Mucosa of rectum (tissue), 2 donors: Measurements from ENCODE around the gene TNRC6C.
"Not testable (repeated sequence)": the region's sequence is repeated elsewhere in the genome, so short reads cannot be mapped to it uniquely, and the experiment has no call there.

ENCODE experiments used
- H3K27ac ChIP-seq, 2 donors: one replicate each; pipeline ENCODE4 v1.7.0; 2013; ENCODE audit warnings: inconsistent platforms in 2 of 2, low read depth in 2 of 2, low read length in 2 of 2
- H3K27me3 ChIP-seq, 2 donors: one replicate each; pipeline ENCODE4 v1.7.0; 2013; ENCODE audit warnings: low read length in 2 of 2; ENCODE audit not compliant: control insufficient read depth in 2 of 2, insufficient read depth in 2 of 2
- H3K36me3 ChIP-seq, 2 donors: one replicate each; pipeline ENCODE4 v1.7.0; 2013; ENCODE audit warnings: low read length in 2 of 2; ENCODE audit not compliant: control insufficient read depth in 2 of 2, insufficient read depth in 2 of 2
- H3K4me1 ChIP-seq, 2 donors: one replicate each; pipeline ENCODE4 v1.7.0; 2013; ENCODE audit warnings: low read length in 2 of 2, mild to moderate bottlenecking in 1 of 2; ENCODE audit not compliant: control insufficient read depth in 2 of 2, insufficient read depth in 2 of 2
- H3K4me3 ChIP-seq, 2 donors: one replicate each; pipeline ENCODE4 v1.7.0; 2013; ENCODE audit warnings: low read length in 2 of 2
- H3K9ac ChIP-seq, 2 donors: one replicate each; pipeline ENCODE4 v1.7.0; 2013; ENCODE audit warnings: low read length in 2 of 2, low read depth in 1 of 2, mild to moderate bottlenecking in 1 of 2
- H3K9me3 ChIP-seq, 2 donors: one replicate each; pipeline ENCODE4 v1.7.0; 2013; ENCODE audit warnings: low read length in 2 of 2; ENCODE audit not compliant: control insufficient read depth in 2 of 2
- donor health status: healthy.
- donor health status: Normal muscosa, but diverticular disease.

TNRC6C gene

DNA sequence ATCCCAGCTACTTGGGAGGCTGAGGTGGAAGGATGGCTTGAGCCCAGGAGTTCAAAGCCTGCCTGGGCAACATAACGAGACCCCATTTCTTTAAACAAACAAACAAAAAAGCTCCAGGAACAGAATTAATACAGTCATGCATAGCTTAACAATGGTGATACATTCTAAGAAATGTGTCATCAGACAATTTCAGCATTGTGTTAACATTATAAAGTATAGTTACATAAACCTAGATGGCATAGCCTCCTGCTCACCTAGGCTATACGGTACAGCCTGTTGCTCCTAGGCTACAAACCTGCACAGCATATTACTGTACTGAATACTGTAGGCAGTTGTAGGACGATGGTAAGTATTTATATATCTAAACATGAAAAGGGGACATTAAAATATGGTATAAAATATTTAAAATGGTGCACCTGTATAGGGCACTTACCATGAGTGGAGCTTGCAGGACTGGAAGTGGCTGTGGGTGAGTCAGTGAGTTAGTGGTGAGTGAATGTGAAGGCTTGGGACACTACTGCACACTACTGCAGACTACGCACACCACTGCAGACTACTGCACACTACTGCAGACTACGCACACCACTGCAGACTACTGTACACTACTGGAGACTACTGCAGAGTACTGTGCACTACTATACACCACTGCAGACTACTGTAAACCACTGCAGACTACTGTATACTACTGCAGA lies 95.4 kb downstream of the TNRC6C start:
- H3K9ac ChIP-seq, result no peak overlapping the region
- peaks cover 0 to 11% of the 10 kb centered on the region in 2 donors for H3K4me1 ChIP-seq
- H3K9me3 ChIP-seq, result no peaks in the 10 kb centered on the region
- H3K27me3 ChIP-seq, result no peaks in the 10 kb centered on the region
- H3K4me3 ChIP-seq, result no peak overlapping the region
- H3K36me3 ChIP-seq, result peaks cover 16 to 24% of the 10 kb centered on the region in 2 donors
- H3K27ac ChIP-seq, result no peak overlapping the region

DNA sequence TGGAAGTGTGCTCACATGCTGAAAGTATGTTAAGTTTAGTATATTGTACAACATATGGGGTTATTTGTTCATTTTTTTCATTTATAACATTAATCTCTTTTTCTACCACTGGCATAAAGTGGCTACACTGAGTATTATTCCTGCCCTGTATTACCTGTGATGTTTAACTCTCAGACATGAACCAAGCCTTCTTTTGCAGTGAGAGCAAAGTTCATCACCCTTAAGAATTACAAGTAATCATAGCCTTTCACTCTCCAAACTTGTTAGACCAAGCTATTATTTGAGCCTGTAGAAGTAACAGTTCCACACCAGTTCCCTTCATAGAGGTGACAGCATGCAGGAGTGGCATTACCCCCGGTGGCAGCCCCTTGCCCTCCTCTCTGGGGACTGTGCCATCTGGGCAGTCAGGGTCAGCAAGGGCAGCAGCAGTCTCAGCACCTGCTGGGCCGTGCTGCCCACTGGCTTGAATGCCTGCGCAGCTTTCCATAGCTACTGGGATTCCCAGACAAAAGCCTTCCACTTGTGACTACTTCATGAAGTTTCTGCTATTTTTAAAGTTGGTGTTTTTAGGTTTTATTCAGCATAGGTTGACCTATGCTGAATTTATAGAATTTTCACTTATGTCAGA lies 98.7 kb downstream of the TNRC6C start:
- peaks cover 0 to 8% of the 10 kb centered on the region in 2 donors for H3K36me3 ChIP-seq
- H3K4me1 ChIP-seq, result peaks cover 0 to 11% of the 10 kb centered on the region in 2 donors
- H3K9ac ChIP-seq, result no peak overlapping the region
- no peaks in the 10 kb centered on the region for H3K27me3 ChIP-seq
- H3K9me3 ChIP-seq, result no peaks in the 10 kb centered on the region
- H3K27ac ChIP-seq, result no peak overlapping the region
- H3K4me3 ChIP-seq, result no peak overlapping the region

DNA sequence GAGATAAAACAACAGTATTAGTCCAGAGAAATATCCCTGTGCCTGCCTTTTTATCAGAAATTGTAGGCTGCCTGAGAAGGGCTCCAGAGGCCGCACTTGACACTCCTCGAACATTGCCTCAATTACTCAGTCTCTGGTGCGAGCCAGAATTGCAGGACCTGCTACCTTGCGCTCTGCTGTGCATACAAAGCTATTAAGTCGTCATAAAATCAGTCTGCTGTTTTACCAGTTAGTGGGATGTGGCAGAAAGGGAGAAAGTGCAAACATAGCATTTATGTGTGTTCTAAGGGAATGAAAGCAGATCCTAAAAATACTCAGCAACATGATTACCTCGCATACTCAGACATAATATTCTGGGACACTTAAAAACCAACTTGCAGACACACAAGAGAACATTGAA lies 99.5 kb downstream of the TNRC6C start:
- H3K4me1 ChIP-seq, result peaks cover 0 to 11% of the 10 kb centered on the region in 2 donors
- no peak overlapping the region for H3K27ac ChIP-seq
- peaks cover 0 to 8% of the 10 kb centered on the region in 2 donors for H3K36me3 ChIP-seq
- no peaks in the 10 kb centered on the region for H3K27me3 ChIP-seq
- no peaks in the 10 kb centered on the region for H3K9me3 ChIP-seq
- no peak overlapping the region for H3K9ac ChIP-seq
- H3K4me3 ChIP-seq, result no peak overlapping the region

DNA sequence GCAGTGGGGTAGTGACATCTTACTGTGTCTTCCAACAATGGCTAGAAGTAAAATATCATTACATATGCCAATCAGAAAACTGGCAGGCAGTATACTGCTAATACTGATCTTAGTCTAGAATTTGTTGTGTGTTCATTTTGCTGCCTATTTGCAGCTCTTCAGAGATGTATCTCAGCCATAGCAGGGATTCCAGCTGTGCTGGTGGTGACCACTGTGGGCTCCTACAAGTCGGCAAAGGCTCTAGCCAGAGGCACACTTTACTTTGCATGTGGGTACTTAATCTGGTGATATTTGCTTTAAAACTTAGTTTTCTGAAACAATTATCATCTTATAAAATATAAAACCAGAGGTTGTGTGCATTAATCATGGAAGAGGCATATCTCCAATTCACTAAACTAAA lies 100.1 kb downstream of the TNRC6C start:
- Histone ChIP-seq H3K4me1 (peaks cover 0 to 11% of the 10 kb centered on the region in 2 donors), H3K9ac (no peak overlapping the region), H3K27ac (no peak overlapping the region), H3K27me3 (no peaks in the 10 kb centered on the region), H3K9me3 (no peaks in the 10 kb centered on the region), H3K4me3 (no peak overlapping the region), H3K36me3 (peaks cover 0 to 8% of the 10 kb centered on the region in 2 donors)

DNA sequence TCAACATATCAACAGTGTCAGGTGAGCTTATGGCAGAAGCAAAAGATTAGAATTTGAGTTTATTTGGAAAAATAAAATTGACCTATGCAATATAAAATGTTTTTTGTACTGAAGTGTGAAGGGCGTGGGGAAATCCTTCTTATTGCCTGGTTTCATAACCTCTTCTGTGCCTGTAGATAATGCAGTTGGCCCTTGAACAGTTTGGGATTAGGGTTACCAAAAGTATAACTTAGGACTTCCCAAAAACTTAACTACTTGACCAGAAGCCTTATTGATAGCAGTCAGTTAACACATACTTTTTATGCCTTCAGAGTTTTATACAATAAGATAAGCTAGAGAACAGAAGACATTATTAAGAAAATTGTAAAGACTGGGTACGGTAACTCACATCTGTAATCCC lies 104.1 kb downstream of the TNRC6C start:
- Histone ChIP-seq H3K9ac (no peak overlapping the region), H3K9me3 (no peaks in the 10 kb centered on the region), H3K4me3 (no peak overlapping the region), H3K4me1 (peaks cover 0 to 4% of the 10 kb centered on the region in 2 donors), H3K27ac (no peak overlapping the region), H3K36me3 (peaks cover under 1% of the 10 kb centered on the region in 2 donors), H3K27me3 (no peaks in the 10 kb centered on the region)

DNA sequence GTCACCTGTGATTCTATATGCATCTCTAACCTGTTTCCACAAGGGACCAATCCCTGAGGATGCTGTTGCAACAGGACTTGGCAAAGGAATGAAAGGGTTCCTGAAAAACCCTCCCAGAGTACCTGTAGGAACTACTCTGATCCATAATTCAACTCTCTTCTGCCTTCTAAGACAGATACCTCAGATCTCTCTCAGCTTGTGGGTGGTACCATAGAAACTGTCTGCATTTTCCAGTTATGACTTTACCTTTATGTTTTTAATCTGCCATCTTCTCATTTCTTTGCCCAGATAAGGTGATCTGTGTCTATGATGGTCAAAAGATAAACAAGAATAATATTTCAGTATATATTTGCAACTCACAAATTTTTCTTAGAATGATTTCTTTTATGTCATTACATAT lies 105.0 kb downstream of the TNRC6C start:
- no peak overlapping the region for H3K9ac ChIP-seq
- no peaks in the 10 kb centered on the region for H3K4me1 ChIP-seq
- no peak overlapping the region for H3K4me3 ChIP-seq
- no peaks in the 10 kb centered on the region for H3K9me3 ChIP-seq
- no peaks in the 10 kb centered on the region for H3K27me3 ChIP-seq
- H3K36me3 ChIP-seq, result peaks cover 4 to 5% of the 10 kb centered on the region in 2 donors
- no peak overlapping the region for H3K27ac ChIP-seq

DNA sequence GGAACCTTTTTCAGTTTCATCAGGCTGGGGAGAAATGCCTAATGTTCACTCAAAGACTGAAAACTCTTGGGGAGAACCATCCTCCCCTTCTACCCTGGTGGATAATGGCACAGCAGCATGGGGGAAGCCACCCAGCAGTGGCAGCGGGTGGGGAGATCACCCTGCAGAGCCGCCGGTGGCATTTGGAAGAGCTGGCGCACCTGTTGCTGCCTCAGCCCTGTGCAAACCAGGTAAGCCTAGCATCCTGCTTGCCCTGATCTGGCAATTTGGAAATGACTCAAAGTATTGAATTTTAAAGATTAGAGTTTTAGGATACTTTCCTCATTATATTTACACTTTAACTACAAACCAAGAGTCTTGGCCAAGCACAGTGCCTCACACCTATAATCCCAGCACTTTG lies 106.2 kb downstream of the TNRC6C start:
- H3K9ac ChIP-seq, result no peak overlapping the region
- H3K36me3 ChIP-seq, result peaks cover 4 to 11% of the 10 kb centered on the region in 2 donors
- no peaks in the 10 kb centered on the region for H3K27me3 ChIP-seq
- H3K4me3 ChIP-seq, result no peak overlapping the region
- H3K9me3 ChIP-seq, result no peaks in the 10 kb centered on the region
- no peak overlapping the region for H3K27ac ChIP-seq
- H3K4me1 ChIP-seq, result no peaks in the 10 kb centered on the region

DNA sequence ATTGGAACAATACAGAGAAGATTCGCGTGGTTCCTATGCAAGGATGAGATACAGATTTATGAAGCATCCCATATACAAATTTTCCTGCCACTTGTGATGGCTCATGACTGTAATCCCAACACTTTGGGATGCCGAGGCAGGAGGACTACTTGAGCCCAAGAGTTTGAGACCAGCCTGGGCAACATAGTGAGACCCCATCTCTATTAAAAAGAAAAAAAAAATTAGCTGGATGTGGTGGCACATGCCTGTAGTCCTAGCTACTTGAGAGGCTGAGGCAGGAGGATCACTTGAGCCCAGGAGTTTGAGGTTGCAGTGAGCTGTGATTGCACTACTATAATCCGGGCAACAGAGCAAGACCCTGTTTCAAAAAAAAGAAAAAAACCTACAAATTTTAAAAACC lies 108.5 kb downstream of the TNRC6C start:
- H3K9me3 ChIP-seq, H3K27ac ChIP-seq, H3K9ac ChIP-seq, H3K4me1 ChIP-seq, H3K27me3 ChIP-seq, H3K4me3 ChIP-seq: not testable (repeated sequence)
- H3K36me3 ChIP-seq, result peaks cover 4 to 22% of the 10 kb centered on the region in 2 donors

DNA sequence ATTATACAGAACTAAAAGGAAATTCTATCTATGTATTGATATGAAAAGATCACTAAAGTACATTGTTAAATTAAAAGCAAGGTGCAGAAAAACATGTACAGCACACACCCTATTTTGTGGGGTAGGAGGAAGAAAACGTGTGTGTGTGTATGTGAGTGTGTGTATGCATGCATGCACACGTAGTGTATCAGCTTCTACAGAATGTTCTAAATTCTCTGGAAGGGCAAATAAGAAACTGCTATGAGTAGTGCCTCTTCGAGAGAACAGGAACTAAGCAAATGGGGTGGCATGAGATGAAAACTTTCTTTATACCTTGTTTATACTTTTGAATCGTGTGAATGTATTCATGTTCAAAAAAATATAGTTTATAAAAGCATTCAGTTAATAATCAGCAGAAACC lies 111.2 kb downstream of the TNRC6C start:
- Histone ChIP-seq H3K27me3 (no peaks in the 10 kb centered on the region), H3K9ac (no peak overlapping the region), H3K9me3 (no peaks in the 10 kb centered on the region), H3K36me3 (peaks cover 26 to 48% of the 10 kb centered on the region in 2 donors), H3K27ac (no peak overlapping the region), H3K4me3 (no peak overlapping the region), H3K4me1 (no peaks in the 10 kb centered on the region)

DNA sequence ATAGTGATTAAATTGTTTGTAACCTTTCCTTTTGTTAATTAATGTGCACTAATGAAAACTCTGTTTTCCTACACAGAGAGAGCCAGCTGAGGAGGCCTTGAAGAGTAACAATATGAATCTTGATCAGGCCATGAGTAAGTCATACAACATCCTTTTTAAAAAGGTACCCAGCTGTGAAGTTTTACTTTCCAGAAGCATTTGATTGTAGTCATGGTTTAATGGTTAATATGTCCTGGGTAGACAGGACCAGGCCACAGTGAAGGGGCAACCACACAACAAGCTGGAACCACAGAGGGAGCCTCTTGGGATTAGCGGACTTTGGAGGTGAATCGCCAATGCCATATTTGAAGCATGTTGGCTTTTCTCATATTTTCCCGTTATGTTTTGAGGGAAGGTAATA lies 114.5 kb downstream of the TNRC6C start:
- Histone ChIP-seq H3K27ac (no peak overlapping the region), H3K27me3 (no peaks in the 10 kb centered on the region), H3K4me3 (no peak overlapping the region), H3K4me1 (no peaks in the 10 kb centered on the region), H3K9me3 (no peaks in the 10 kb centered on the region), H3K9ac (no peak overlapping the region), H3K36me3 (peaks cover 34 to 68% of the 10 kb centered on the region in 2 donors)
